Measurements from ENCODE around the gene MAP3K21.

DNA sequence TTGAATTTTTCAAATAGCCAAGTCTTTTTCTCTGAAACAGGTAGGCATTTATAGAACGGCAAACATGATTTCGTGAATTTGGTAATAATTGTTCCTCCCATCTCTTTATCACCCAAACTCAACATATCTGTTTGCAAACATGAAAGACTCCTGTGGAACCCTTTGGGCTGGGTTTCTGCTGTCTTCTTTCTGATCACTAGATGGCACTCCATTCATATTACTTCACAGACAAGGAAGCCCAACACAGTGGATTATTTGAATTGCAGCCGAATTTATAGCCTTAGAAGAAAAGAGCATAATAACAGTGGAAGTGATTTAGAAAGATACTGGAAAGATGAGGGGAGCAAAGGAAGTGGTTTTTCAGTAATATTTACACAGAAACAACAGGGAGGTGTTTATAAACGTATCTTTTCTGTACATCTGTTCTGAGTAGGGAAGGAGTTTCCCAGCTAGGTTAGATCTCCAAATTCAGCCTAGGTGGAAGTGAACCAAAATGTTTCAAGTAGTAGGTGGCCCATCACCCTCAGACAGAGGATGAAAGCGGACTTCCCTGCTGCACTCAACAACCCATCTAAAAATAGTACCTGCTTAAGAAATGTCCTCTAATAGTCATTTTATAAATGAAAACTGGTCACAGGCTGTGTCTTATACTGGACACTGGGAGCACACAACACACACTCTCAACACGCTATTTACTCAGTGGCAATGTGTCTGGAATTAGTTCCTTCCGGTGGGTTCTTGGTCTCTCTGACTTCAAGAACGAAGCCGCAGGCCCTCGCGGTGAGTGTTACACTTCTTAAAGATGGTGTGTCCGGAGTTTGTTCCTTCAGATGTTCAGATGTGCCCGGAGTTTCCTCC, 67.6 kb downstream of the MAP3K21 start:
- TF ChIP-seq, protein P1, sequence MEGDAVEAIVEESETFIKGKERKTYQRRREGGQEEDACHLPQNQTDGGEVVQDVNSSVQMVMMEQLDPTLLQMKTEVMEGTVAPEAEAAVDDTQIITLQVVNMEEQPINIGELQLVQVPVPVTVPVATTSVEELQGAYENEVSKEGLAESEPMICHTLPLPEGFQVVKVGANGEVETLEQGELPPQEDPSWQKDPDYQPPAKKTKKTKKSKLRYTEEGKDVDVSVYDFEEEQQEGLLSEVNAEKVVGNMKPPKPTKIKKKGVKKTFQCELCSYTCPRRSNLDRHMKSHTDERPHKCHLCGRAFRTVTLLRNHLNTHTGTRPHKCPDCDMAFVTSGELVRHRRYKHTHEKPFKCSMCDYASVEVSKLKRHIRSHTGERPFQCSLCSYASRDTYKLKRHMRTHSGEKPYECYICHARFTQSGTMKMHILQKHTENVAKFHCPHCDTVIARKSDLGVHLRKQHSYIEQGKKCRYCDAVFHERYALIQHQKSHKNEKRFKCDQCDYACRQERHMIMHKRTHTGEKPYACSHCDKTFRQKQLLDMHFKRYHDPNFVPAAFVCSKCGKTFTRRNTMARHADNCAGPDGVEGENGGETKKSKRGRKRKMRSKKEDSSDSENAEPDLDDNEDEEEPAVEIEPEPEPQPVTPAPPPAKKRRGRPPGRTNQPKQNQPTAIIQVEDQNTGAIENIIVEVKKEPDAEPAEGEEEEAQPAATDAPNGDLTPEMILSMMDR (IDR thresholded peaks at IDR 0.05; ENCODE audit: low read depth, low read length, poor library complexity, severe bottlenecking) = peak; percentile 74
- no peak for TF ChIP-seq EZH2phosphoT487 (IDR thresholded peaks at IDR 0.05; ENCODE audit: borderline replicate concordance, low read length)

Data from DOHH2 (cell line).